GM13977 (cell line): ENCODE results near the gene CT83.

ENCODE experiments used
- DNase-seq: peaks from one replicate; pipeline ENCODE4 v3.0.0; 2012; ENCODE audit warnings: low spot score
- CTCF ChIP-seq: IDR thresholded peaks from 2 replicates; pipeline ENCODE4 v1.5.1; 2012; ENCODE audit warnings: mild to moderate bottlenecking, control low read depth; ENCODE audit not compliant: insufficient read depth; ENCODE audit errors: extremely low read depth, missing control alignments
- in situ Hi-C: fragments of 300-500 bp; cut with MboI; formaldehyde crosslinking; loops from one replicate; pipeline ENCODE4 v1.12.0; 2022; ENCODE audit warnings: low sequenced_read_pairs, low pct_unique_long_range_greater_than_20kb, mixed read lengths, inconsistent platforms; ENCODE audit not compliant: unreplicated experiment

Gene CT83

GRCh38 chrX:116462822-116463221, at the start of gene CT83:
CT83 (minus strand) TSS chrX:116462976; CDS start chrX:116462856, 120 bp downstream.
- in situ Hi-C loops: no loop called here
- no peak for DNase-seq
- no peak for TF ChIP-seq CTCF

- TF ChIP-seq CTCF: no peak
- DNase-seq: no peak
- in situ Hi-C loops: no loop called here
Measured at GRCh38 chrX:116499780-116500179, 37.0 kb upstream of the CT83 start.

GRCh38 chrX:116493271-116493670, 30.5 kb upstream of the CT83 start:
- in situ Hi-C loops: no loop called here
- no peak for DNase-seq
- no peak for TF ChIP-seq CTCF

- TF ChIP-seq CTCF: peak; percentile 29
- in situ Hi-C loops: no loop called here
- DNase-seq: no peak
Measured at GRCh38 chrX:116490104-116490503, 27.3 kb upstream of the CT83 start.

- DNase-seq: no peak
- in situ Hi-C loops: no loop called here
- no peak for TF ChIP-seq CTCF
Measured at GRCh38 chrX:116480059-116480458, 17.3 kb upstream of the CT83 start.

GRCh38 chrX:116449156-116449555, 13.6 kb downstream of the CT83 start:
- no peak for TF ChIP-seq CTCF
- DNase-seq: no peak
- in situ Hi-C loops: no loop called here

- TF ChIP-seq CTCF: no peak
- DNase-seq: no peak
- in situ Hi-C loops: no loop called here
Measured at GRCh38 chrX:116436358-116436816, 26.4 kb downstream of the CT83 start, which contains the start of gene SLC6A14. SLC6A14 (plus strand) TSS chrX:116436606; CDS start chrX:116436710, 104 bp downstream.
